HG03139 (cell line): Measurements from ENCODE around the gene CES4A.
"Not testable (repeated sequence)": the region's sequence is repeated elsewhere in the genome, so short reads cannot be mapped to it uniquely, and the experiment has no call there.

ENCODE experiments used
- ATAC-seq: cut with Tn5 transposase; IDR thresholded peaks from one replicate; pipeline ENCODE4 v1.9.1; 2021; ENCODE audit not compliant: unreplicated experiment

CES4A gene

DNA sequence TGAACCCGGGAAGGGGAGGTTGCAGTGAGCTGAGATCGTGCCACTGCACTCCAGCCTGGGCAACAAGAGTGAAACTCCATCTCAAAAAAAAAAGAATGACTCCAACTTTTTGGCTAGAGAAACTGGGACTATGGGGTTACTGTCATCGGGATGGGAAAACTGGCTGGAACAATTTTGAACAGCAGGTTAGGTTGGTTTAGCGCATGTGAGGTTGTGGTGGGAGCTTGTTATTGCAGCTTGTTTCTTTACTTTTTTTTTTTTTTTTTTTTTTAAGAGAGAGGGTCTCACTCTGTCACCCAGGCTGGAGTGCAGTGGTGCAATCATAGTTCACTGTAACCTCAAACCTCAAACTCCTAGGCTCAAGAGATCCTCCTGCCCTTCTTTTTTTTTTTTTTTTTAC is 53.1 kb downstream of the CES4A start:
- not testable (repeated sequence) for ATAC-seq

DNA sequence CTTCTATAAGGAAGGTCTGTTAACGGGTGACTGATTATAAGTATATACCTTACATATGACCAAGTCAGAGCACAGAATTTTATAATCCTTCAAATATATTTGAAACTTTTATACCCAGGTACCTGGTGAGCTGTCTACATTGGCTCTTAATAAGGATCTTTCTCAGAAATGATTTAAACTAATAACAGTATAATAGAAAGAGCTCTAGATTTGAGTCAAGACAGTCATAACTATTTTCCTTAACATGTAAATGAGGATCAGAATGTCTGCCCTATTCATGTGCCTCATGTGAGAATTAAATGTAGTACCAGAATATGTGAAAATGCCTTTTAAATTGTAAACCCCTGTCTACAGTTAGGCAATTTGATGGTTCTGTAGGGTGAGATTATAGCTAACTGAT is 55.0 kb downstream of the CES4A start:
- no peak for ATAC-seq

DNA sequence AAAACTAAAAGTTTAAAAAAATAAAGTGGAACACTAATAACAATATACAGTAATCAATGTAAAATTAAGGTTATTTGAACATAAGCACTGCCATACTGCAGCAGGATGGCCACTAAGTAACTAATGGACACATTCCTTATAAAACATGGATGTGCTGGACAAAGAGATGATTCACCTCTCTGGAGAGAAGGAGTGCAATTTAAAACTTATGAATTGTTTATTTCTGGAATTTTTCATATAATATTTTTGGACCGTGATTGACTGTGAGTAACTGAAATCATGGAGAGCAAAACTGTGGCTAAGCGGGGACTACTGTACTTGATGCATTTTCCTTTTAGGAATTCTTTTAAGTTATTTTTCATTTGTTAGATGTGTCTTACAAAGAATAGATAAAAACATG is 62.4 kb downstream of the CES4A start:
- ATAC-seq, result no peak

DNA sequence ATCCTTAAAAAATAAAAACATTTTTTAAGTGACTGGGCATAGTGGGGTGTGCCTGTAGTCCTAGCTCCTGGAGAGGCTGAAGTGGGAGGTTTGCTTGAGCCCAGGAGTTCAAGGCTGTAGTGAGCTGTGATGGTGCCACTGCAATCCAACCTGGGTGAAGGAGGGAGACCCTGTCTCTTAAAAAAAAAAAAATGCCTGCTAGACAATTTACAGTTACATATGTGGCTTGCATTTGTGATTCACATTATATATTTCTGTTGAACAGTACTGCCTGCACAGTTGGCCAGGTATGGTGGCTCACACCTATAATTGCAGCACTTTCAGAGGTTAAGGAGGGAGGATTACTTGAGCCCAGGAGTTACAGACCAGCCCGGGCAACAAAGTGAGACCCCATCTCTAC is 64.0 kb downstream of the CES4A start:
- ATAC-seq, result no peak

DNA sequence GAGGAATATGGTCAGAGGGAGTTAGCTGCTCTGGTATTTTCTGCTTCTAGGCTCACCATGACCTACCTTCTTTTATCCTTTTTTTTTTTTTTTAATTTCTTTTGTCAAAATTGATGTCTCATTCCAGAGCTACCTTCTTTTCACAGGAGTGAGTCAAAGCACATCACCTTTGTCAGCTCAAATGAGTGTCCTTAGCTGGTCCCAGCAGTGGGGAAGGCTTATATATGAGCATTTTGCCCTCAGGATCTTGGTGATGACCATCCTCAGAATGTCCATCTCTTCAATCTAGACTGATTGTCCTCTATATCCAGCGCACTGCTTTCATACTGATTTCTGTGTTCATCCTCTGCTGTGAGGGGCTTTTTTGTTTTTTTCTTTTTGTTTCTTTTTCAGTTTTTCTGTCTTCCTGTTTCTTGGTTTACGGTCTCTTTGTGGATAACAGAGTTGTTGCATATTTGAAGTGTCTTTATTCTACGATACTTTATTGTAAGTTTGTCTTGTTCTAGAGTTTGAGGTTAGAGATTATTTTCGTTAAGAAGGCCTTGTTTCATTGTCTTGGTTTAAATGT is 65.5 kb downstream of the CES4A start:
- no peak for ATAC-seq

DNA sequence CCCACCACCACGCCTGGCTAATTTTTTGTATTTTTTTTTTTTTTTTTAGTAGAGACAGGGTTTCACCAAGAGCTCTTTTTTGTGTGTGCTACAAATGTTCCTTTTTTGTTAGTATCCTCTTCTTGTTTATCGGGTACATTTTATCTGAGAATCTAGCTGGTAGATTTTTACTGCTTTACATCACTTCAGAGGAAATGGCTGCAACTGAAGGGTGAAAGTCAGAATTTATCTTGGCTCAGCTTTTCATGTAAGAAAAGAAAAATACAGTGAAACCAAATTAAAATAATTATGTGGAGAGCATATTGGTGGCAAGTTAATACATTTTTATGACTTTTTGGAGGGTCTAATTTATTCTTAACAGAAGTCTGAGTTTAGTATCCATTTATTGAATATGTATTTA is 66.5 kb downstream of the CES4A start:
- no peak for ATAC-seq

DNA sequence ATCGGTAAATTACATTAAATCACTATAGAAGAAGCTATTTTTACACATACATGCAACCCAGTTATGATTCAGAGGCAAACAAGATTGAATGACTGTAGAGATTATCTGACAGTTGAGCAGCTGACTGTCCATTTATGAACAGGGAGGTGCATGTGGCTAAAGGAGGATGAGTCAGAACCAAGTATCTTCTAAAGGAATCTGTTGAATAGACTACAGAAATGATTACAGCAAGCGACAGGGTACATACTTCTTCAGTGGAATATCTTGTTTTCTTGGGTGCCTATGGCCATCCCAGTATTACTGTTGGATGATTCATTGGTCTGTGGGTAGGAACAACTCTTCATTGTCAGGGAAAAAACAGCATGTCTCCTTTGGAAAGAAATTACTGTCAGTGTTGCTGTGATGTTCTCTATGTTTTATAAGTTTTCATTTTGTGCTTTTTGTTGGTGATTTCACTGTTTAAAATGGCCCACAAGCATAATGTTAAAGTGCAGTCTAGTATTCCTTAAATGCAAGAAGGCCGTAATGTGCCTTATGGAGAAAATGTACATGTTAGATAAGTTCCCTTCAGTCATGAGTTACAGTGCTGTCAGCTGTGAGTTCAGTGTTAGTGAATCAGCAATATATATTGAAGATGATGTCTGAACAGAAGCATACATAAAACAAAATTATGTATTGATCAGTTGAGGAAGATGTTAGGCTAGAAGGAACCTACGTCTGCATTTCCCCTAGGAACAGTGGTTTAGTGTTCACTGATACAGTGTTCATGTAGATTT is 67.5 kb downstream of the CES4A start:
- ATAC-seq, result no peak
